ENCODE measurements around the gene LPCAT2.

Gene LPCAT2

GRCh38 chr16:55561319-55561848 is 52.5 kb downstream of the LPCAT2 start:
- no peak for TF ChIP-seq CTCF (IDR thresholded peaks at IDR 0.05; ENCODE audit: insufficient read depth, low read depth, low read length, missing control alignments)
- no peak for DNase-seq (ENCODE audit: low read depth)
- H3K4me3 ChIP-seq (ENCODE audit: low read depth, low read length): no peak overlapping the region

GRCh38 chr16:55562936-55563335 is 54.1 kb downstream of the LPCAT2 start:
- no peak for DNase-seq (ENCODE audit: low read depth)
- no peak overlapping the region for H3K4me3 ChIP-seq (ENCODE audit: low read depth, low read length)
- TF ChIP-seq CTCF (IDR thresholded peaks at IDR 0.05; ENCODE audit: insufficient read depth, low read depth, low read length, missing control alignments): no peak

- DNase-seq (ENCODE audit: low read depth): no peak
- H3K4me3 ChIP-seq (ENCODE audit: low read depth, low read length): no peak overlapping the region
Observed at GRCh38 chr16:55563797-55564196, 54.9 kb downstream of the LPCAT2 start.

GRCh38 chr16:55565086-55565485 is 56.2 kb downstream of the LPCAT2 start:
- no peak for TF ChIP-seq CTCF (IDR thresholded peaks at IDR 0.05; ENCODE audit: insufficient read depth, low read depth, low read length, missing control alignments)
- no peak for DNase-seq (ENCODE audit: low read depth)

More at GRCh38 chr16:55563797-55564196, 54.9 kb downstream of the LPCAT2 start:
- no peak for TF ChIP-seq CTCF (IDR thresholded peaks at IDR 0.05; ENCODE audit: insufficient read depth, low read depth, low read length, missing control alignments)

GRCh38 chr16:55566432-55567175 is 57.7 kb downstream of the LPCAT2 start, which contains the start of gene CAPNS2:
CAPNS2 (plus strand) TSS chr16:55566684; CDS start chr16:55566757, 73 bp downstream.
- TF ChIP-seq CTCF (IDR thresholded peaks at IDR 0.05; ENCODE audit: insufficient read depth, low read depth, low read length, missing control alignments): no peak
- no peak within 1 kb of the TSS for H3K4me3 ChIP-seq (ENCODE audit: low read depth, low read length)
- DNase-seq (ENCODE audit: low read depth): no peak

More at GRCh38 chr16:55565086-55565485, 56.2 kb downstream of the LPCAT2 start:
- H3K4me3 ChIP-seq (ENCODE audit: low read depth, low read length): no peak overlapping the region

GRCh38 chr16:55567382-55567781 is 58.5 kb downstream of the LPCAT2 start:
- no peak for TF ChIP-seq CTCF (IDR thresholded peaks at IDR 0.05; ENCODE audit: insufficient read depth, low read depth, low read length, missing control alignments)
- no peak for DNase-seq (ENCODE audit: low read depth)
- H3K4me3 ChIP-seq (ENCODE audit: low read depth, low read length): no peak overlapping the region

Measured in GM12865 (cell line).